Activated CD8-positive, alpha-beta memory T cell treated with anti-CD3 and anti-CD28 coated beads, Interleukin-2, amount 50 U/mL, for 24 hours (primary cell): ENCODE data around the gene AP2A2.
"Not testable (repeated sequence)": the region's sequence is repeated elsewhere in the genome, so short reads cannot be mapped to it uniquely, and the experiment has no call there.

Source experiments
- DNase-seq: peaks from one replicate; pipeline ENCODE4 v3.0.0-alpha.2; 2020; ENCODE audit errors: extremely low read depth

The AP2A2 gene

DNA sequence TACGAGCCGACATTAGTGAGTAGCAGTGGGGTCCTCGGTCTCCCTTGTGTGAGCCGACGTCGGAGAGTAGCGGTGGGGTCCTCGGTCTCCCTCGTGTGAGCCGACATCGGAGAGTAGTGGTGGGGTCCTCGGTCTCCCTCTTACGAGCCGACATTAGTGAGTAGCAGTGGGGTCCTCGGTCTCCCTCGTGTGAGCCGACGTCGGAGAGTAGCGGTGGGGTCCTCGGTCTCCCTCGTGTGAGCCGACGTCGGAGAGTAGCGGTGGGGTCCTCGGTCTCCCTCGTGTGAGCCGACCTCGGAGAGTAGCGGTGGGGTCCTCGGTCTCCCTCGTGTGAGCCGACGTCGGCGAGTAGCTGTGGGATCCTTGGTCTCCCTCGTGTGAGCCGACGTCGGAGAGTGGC lies 49.7 kb downstream of the AP2A2 start:
- not testable (repeated sequence) for DNase-seq

DNA sequence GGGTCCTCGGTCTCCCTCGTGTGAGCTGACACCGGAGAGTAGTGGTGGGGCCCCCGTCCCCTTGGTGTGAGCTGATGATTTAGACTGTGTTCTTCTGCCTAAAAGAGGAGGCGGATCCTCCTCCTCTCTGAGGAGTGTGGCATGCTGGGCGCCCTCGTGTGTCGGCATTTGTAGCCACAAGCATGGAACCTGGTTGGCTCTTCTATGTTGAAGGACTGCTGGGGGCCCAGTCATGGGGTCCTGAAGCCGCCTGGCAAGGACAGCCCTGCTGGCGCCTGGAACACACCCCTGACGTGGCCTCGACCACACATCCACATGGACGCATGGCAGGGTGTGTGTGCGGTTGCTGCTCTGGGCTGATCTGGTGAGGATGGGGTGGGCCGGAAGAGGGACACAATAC lies 50.2 kb downstream of the AP2A2 start:
- DNase-seq, result no peak

DNA sequence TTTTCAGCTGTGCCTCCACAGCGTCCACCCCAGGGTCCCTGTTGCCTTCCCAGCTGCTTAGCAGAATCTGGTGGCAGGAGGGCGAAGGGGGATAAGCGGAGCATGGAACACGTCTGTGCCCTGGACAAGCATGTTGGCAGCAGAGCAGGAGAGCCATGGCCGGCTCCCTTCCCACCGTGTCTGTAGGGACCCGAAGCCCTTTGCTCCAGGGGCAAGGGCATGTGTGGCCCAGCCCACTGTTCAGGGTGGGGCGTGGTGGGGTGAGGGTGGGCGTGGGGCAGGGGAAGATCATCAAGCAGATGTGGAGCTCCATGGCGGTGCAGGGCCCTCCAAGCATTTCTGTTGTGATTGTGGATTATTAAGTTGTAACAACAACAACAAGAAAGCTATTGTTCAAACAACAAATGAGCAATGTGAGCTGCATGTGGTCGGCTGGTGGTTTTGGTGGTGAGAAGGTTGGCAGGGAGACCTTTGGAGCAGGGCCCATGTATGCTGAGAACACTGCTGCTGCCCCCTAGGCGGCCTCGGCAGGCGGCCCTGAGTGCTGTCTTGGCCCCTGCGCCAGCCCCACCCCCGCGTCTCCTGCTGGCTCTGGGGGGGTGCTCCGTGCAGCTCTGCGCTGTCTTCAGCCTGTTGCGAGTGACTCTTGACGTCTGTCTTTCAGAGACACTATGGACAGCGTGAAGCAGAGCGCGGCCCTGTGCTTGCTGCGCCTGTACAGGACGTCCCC lies 50.9 kb downstream of the AP2A2 start:
- DNase-seq, result no peak

DNA sequence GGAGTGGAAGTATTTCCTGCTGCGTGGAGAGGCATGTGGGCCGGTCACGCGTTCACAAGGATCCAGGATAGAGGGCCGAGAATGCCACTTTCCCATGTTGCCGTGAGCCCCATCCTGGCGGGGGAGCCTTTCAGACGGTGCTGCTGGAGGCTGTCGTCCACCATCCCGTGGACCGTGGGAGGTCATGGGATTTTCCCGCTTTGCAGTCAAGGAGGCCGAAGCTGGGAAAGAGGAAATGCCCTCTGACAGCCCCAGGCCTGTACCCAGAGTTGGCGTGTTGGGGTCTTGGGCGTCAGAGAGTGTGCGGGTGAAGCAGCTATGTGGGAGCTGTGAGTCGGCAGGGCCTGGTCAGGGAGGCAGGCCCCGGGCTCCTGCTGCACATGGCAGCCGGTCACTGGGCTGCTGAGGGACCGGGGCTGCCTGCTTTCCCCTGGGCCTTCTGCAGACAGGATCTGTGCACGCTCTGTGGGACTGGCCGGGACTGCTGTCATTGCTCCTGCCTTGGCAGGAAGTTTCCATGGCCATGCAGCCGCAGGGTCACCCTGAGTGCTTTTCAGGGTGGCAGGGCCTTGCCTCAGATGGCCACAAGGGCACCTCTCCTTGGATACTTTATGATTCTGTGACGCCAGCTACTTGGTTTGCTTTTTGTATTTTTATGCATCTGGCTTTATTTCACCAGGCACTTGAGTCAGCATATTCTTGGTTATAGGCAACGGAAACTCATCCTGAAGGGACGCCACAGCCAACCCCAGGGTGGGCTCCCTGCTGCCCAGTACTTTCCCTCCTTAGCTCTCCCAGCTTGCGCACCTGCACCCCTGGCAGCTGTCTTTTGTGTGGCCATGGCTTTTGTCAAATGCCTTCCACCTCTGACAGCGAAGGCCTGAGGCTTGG lies 52.4 kb downstream of the AP2A2 start:
- no peak for DNase-seq

DNA sequence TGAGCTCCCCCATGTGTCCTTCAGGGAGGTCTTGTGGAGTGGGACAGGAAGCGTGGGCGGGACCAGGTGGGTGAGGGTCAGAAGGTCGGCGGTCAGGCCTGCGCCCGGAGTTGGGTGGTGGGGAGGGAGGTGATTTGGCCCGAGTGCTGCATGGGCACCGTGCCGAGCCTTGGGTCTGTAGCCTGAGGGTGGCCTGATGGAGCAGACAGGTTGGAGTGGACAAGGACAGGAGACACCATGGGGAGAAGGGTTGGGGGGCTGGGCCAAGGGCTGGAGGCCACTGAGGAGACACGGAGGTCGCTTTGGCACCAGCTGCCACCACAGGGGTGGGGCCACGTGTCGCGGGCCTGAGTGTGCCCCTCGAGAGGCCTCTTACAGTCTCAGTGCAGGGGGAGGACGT lies 53.1 kb downstream of the AP2A2 start:
- DNase-seq, result no peak

DNA sequence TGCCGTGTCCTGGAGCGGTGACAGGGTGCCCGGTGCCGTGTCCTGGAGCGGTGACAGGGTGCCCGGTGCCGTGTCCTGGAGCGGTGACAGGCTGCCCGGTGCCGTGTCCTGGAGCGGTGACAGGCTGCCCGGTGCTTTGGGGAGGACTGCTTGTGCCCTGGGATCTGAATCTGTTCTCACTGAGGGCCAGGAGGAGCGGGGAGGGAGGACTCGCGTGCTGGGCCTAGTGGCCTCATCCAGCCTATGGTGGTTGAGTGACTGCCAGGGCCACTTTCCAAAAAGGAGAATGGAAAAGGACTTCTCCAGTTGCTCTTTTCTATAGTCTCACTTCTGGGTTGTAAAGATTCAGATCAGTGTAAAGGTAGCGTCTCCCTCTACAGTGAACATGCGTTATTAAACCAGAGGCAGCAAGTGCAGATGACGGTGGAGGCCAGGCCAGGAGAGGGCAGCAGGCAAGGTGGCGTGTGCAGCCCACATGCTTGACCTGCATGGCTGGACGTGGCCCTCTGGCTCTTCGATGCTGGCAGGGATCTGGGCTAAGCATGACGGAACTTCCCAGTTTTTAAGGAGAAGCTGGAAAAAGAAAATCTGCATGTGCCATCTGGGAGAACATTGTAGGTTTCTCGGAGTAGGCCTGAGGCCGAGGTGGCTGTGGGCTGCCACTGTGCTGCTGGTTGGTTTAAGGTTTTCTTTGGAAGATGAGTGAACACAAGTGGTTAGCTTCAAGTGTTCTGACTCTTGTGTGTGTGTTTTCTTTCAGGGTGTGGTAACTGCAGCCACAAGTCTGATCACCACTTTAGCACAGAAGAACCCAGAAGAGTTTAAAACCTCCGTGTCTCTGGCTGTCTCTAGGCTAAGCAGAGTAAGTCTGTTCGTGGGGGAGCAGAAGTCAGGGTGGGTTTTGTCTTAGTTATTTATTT lies 55.0 kb downstream of the AP2A2 start:
- DNase-seq, result no peak

DNA sequence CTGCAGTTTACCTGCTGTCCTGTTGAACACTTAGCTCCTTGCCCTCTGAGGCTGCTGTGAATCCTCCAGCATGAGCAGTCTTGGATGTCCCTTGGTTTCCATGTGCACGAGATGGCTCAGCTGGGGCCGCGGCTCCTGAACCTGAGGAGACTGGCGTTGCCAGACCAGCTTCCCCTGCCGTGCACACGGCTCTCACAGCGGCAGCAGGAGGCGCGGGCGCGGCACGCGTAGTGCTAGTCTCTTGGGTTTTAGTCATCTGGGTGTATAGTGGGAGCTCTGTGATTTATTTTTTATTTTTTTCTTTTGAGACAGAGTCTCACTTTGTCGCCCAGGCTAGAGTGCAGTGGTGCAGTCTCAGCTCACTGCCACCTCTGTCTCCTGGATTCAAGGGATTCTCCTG lies 56.1 kb downstream of the AP2A2 start:
- DNase-seq, result no peak

DNA sequence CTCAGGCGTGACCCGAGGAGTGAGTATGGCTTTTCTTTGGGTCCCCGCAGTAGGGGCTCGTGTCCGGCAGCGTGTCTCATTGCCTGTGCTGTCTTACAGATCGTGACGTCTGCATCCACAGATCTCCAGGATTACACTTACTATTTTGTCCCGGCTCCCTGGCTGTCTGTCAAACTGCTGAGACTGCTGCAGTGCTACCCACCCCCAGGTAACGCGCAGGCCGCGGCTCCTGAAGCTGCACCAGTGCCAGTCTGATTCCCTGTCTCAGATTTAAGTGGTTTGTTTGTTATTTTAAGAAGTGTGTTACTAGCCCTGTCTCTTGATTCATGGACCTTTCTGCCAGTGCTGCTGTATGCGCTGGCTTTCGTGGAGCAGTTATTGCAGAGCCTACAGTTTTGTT lies 58.9 kb downstream of the AP2A2 start:
- DNase-seq, result no peak

DNA sequence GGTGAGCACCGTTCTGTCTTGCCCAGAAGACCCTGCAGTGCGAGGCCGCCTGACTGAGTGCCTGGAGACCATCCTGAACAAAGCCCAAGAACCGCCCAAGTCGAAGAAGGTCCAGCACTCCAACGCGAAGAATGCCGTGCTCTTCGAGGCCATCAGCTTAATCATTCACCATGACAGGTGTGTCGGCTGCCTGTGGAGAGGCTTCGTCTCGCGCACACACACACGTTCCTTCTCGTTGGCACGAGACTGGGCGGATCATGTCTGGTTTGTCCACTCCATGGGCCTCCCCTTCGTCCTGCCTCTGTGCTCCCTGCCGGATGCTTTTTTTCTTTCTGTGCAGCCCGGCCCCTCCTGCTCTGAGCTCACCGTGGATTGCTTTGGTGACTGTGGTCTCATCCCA lies 59.7 kb downstream of the AP2A2 start:
- no peak for DNase-seq

DNA sequence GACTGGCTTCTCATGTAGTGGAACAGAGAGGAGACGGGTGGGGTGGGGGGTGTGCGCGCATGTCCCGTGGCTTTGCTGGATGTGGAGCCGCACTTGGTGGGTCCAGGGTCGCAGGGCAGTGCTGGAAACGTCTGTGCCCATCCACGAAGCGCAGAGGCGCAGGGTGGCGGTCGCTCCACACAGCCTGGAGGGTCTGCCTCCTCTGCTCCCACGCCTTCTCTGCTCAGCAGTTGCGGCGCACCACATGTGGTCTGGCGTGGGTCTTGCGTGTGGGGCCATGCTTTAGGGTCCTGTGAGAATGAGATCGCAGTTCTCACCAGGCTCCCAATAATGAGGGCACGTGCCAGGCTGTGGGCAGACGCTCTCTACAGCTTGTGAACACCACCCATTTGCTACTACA lies 60.2 kb downstream of the AP2A2 start:
- no peak for DNase-seq

DNA sequence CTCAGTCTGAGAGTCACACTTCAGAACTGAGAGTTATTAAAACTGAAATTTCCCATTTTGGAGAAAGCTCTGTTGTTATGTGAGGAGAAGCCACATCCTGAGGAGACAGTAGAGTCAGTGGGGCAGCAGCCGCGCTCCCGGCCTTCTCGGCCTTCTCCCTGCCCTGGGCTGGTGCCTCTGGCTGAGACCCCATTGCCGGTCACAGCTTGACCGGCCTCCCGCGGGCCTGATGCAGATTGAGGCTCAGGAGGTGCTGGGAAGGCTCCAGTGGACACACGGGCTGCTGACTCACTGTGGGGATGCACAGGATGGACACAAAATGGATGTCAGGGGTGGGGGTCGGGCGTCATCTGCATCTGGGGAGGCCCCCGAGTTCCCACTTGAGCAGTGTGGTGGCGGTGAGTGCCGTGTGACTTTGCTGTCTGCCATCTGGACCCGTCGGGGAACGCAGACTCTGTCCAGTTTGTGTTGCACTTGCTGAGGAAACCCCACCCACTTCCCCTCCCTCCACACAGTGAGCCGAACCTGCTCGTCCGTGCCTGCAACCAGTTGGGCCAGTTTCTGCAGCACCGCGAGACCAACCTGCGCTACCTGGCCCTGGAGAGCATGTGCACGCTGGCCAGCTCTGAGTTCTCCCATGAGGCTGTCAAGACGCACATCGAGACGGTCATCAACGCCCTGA lies 60.7 kb downstream of the AP2A2 start:
- DNase-seq, result no peak

DNA sequence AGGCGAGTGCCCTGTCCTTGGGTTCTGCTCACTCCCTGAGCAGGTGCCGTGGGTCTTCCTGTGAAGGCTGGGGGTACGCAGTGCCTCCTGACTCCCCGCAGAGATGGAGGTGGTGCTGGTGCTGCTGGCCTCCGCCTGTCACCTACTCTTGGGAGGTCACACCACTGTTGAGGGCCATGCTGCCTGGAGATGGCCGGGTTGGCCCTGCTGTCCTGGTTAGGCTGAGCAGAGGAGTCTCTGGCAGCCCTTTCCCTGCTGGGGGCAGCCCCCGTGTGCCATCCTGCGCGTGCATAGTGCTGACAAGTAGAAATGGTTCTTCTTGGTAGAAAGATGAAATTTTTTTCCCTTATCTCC lies 61.3 kb downstream of the AP2A2 start:
- DNase-seq, result no peak

DNA sequence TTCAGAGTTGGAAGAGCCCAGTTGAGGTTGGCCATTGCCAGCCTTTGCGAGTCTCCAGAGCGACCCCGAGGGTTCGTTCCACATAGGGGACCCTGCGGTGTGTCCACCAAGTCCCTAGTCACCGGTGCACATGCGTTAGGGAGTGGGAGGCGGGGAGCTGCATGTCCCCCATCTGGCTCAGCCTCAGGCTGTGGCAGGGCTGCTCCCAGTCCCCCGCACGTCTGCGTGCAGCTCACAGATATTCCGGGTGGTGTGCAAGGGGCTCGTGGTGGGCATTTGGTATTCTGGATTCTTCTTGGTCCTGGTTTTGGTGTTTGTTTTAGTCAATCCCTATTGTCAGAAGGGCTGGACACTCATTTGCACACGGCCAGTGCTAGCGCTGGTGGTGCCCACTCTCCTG lies 62.0 kb downstream of the AP2A2 start:
- no peak for DNase-seq

DNA sequence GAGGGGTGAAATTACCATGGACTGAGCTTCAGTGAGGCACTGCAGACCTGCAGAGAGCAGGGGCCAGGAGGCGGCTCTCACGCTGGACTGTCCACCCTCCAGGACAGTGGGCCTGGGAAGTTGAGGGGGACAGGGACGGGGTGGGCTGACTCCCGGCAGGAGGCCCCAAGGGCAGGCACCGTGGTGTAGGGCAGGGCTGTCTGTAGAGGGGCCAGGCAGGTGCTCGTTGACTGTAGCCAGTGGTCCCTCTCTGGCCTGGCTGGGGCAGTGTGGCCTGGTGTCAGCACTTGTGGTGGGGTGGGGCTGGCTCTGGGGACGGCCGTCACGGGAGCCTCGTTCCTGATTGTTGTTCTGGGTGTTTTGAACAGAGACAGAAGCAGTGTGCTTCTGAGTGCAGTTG lies 64.4 kb downstream of the AP2A2 start:
- no peak for DNase-seq

DNA sequence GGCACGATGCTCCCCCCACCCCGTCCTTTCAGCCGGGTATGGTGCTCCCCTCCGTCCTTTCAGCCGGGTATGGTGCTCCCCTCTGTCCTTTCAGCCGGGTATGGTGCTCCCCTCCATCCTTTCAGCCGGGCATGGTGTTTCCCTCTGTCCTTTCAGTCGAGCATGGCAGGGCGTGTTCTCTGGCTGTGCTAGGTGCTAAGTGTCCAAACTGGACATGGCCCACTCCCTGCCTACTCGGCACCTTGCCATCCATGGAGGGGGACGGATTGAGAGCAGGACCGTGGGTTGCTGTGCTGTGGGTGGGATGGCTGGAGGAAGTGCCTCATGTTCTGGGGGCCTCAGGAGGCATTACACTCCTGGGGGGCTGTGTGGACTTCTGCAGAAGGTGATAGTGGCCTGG lies 65.4 kb downstream of the AP2A2 start:
- DNase-seq, result no peak

DNA sequence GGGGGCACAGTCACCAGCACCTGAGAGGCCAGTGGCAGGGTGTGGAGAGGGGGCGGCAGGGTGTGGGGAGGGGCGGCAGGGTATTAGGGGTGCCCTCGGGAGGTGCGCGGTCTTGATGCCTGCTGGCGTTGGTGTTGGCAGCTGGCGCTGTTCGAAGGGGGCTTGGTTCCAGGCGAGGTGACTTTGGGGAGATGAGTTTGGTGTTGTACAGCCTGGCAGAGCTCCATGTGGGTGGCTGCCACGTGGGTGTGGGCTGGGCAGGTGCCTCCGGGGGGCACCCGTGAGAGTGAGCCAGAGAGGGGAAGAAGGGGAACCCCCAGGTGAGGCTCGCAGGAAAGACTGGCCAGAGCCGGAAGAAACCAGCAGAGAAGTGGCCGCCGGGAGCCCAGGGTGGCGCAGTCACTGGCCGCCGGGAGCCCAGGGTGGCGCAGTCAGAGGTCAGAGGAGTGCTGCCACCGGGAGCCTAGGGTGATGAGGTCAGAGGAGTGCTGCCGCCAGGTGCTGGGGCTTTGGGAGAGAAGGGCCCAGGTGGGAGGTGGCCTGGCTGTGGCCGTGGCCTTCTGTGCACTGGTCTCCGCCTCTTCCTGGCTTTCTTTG lies 66.1 kb downstream of the AP2A2 start:
- DNase-seq, result no peak

DNA sequence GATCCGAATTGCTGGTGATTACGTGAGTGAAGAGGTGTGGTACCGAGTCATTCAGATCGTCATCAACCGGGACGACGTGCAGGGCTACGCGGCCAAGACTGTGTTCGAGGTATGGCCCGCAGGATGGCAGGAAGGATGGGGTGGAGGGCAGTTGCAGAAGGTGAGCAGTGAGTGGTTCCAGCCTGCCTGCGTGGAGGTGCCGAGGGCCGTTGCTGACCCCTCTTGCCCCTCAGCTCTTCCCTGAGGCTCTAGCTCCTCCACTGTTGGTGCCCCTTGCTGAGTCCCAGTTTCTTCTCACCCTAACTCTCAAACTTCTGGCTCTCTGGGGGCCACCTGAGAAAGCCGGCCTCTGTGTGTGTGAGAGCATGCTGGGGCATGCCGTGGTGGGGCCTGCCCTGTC lies 66.9 kb downstream of the AP2A2 start:
- DNase-seq, result no peak

DNA sequence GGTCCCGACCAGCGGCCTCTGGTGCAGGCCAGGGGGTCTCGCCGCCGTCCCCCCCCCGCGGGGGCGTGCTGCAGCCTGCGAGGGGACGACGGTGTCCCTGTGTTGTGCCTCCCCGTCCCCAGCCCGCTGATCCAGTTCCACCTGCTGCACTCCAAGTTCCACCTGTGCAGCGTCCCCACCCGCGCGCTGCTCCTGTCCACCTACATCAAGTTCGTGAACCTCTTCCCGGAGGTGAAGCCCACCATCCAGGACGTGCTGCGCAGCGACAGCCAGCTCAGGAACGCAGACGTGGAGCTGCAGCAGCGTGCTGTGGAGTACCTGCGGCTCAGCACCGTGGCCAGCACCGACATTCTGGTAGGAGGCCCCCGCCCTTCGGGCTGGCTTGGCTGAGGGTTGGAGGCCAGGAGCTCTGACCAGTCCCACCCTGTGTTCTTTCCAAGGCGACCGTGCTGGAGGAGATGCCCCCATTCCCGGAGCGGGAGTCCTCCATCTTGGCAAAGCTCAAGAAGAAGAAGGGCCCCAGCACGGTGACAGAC lies 68.0 kb downstream of the AP2A2 start:
- no peak for DNase-seq

DNA sequence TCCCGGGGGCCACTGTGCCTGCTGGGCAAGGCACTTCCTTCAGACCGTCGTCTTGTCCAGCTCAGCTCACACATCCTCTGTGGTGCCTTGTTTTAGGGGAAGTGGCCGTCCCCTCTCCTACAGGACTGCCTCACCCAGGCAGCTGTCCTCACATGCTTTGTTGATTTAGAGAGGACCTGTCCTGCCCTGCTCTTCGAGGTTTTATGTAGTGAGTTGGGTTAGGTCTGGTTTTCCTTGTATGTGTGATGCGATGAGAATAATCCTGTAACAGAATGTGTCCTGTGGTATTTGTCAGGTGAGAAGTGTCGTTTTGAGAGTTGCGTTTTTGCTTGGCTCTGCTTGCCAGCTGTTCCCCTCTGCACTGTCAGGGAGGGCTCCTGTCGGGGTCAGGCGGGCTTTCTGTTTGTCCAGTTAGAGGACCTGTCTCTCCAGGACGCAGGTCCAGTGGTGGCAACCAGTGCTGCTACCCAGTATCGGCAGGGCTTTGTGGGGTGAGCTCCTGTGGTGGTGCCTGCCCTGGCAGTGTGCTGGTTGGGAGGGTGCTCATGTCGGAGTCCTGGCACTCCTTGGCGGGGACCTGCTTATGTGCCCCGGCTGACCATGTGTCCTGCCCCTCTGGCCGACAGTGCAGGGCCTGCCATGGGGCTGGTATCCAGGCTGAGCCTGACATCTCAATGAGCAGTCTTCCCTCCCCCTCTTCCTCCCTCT lies 69.5 kb downstream of the AP2A2 start:
- no peak for DNase-seq

DNA sequence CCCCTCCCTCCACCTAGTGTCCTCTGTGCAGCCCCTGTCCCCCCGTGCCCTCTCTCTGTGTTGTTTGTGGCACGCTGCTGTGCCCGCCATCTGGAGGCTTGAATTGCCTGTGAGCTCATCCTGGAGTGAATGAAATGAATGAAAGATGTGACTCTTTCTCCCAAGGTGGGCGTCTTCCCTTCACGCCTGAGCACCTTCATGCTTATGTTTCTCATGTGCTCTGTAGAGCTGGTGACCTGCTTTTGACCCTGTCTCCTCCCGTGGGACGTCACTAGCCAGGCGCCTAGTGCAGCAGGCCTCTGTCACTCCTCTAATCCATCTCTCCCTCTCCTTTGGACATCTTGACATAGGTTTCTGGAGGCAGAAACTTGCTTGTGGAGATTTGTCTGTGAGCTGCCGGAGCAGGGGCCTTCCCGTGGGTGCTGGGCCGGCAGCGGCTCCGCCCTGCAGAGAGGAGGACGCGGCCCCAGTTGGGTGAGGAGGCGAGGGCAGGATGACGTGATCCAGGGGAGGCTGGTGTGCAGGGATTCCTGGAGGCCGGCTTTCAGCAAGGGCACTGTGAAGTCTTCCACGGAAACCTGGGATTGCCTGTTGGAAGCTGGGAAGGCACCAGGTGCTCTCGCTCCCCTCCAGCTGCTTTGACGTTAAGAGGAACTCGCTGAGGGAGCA lies 70.2 kb downstream of the AP2A2 start:
- DNase-seq, result no peak
